Measurements from ENCODE around the gene HTRA3.

GRCh38 chr4:8286719-8287342 lies 17.3 kb downstream of the HTRA3 start:
- TF ChIP-seq, protein P1, sequence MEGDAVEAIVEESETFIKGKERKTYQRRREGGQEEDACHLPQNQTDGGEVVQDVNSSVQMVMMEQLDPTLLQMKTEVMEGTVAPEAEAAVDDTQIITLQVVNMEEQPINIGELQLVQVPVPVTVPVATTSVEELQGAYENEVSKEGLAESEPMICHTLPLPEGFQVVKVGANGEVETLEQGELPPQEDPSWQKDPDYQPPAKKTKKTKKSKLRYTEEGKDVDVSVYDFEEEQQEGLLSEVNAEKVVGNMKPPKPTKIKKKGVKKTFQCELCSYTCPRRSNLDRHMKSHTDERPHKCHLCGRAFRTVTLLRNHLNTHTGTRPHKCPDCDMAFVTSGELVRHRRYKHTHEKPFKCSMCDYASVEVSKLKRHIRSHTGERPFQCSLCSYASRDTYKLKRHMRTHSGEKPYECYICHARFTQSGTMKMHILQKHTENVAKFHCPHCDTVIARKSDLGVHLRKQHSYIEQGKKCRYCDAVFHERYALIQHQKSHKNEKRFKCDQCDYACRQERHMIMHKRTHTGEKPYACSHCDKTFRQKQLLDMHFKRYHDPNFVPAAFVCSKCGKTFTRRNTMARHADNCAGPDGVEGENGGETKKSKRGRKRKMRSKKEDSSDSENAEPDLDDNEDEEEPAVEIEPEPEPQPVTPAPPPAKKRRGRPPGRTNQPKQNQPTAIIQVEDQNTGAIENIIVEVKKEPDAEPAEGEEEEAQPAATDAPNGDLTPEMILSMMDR (conservative IDR thresholded peaks at IDR 0.05), result no peak
- TF ChIP-seq ZFX (IDR thresholded peaks at IDR 0.05), result no peak
